ENCODE results near the gene IQCM.

- TF ChIP-seq CTCF (IDR thresholded peaks at IDR 0.05) (no peak), POLR2A (IDR thresholded peaks at IDR 0.05) (no peak), POLR2AphosphoS5 (IDR thresholded peaks at IDR 0.05) (no peak)
Observed at GRCh38 chr4:149631629-149632028, 184.0 kb downstream of the IQCM start.

All from breast epithelium (tissue), 3 donors.